Measurements from ENCODE around the gene PTPRB. TPM values are rescaled to one million over a fixed set of nuclear protein-coding genes. Genes with fewer than 3 reads are reported as not detected.

The PTPRB gene
- total and polyA plus RNA-seq, 2 donors (not counting 3 experiments of a cell fraction or from before 2014, with no cell fraction given): 64.1 to 151 TPM

DNA sequence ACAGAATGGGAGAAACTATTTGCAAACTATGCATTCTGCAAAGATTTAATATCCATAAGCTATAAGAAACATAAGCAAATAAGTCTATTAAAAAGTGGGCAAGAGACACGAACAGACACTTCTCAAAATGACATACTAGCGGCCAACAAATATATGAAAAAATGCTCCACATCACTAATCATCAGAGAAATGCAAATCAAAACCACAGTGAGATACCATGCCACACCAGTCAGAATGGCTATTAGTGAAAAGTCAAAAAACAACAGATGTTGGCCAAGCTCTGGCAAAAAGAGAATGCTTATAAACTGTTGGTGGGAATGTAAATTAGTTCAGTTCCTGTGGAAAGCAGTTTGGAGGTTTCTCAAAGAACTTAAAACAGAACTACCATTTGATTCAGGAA is 149.8 kb downstream of the PTPRB start:
- Histone ChIP-seq H3K36me3 (ENCODE audit: control insufficient read depth in 2 of 2, extremely low read depth in 1 of 2, insufficient read depth in 2 of 2, low read length in 2 of 2) (no peaks in the 10 kb centered on the region), H3K9me3 (replicated peaks; ENCODE audit: control insufficient read depth, insufficient read depth, low read length) (no peaks in the 10 kb centered on the region), H3K4me1 (ENCODE audit: control insufficient read depth, extremely low read depth, insufficient read depth, low read length) (no peaks in the 10 kb centered on the region), H3K27me3 (ENCODE audit: control insufficient read depth in 2 of 2, insufficient read depth in 2 of 2, low read length in 2 of 2) (peaks cover 2 to 5% of the 10 kb centered on the region in 2 experiments), H3K27ac (ENCODE audit: insufficient read depth, low read depth, low read length) (no peak overlapping the region), H3K9me1 (replicated peaks; ENCODE audit: control insufficient read depth, extremely low read depth, insufficient read depth, low read length) (no peaks in the 10 kb centered on the region), H3K79me2 (ENCODE audit: control insufficient read depth, insufficient read depth, low read length) (no peaks in the 10 kb centered on the region), H3K9ac (replicated peaks; ENCODE audit: extremely low read depth, insufficient read depth, low read length) (no peak overlapping the region), H2AFZ (ENCODE audit: low read depth, low read length) (no peak overlapping the region), H3K4me2 (ENCODE audit: insufficient read depth, low read length) (no peak overlapping the region), H4K20me1 (replicated peaks; ENCODE audit: control insufficient read depth, extremely low read depth, insufficient read depth, low read length) (no peaks in the 10 kb centered on the region), H3K4me3 (replicated peaks in 1 of 3; ENCODE audit: insufficient read depth in 1 of 3, low read depth in 1 of 3, low read length in 3 of 3) (no peak overlapping the region)
- no peak for DNase-seq (ENCODE audit: low read depth, low spot score)
- intact Hi-C loops (cut with micrococcal nuclease) (no loop called here), dilution Hi-C loops (cut with MboI; ENCODE audit: extremely low pct_ligation_motif_present, low sequenced_read_pairs) (no loop called here)
- TF ChIP-seq EZH2 (IDR thresholded peaks at IDR 0.05; ENCODE audit: borderline replicate concordance, low read depth, low read length, severe bottlenecking) (no peak), JUN (IDR thresholded peaks at IDR 0.05; ENCODE audit: borderline replicate concordance, insufficient read depth, insufficient read length, low read depth) (no peak), FOS (IDR thresholded peaks at IDR 0.05; ENCODE audit: borderline replicate concordance, insufficient read depth, low read length) (no peak), POLR2A (IDR thresholded peaks at IDR 0.05; ENCODE audit: low read depth, low read length) (no peak), MYC (IDR thresholded peaks at IDR 0.05; ENCODE audit: low read depth, low read length) (no peak), GATA2 (IDR thresholded peaks at IDR 0.05; ENCODE audit: insufficient read depth, insufficient read length, low read depth, low read length) (no peak), POLR2AphosphoS5 (IDR thresholded peaks at IDR 0.05; ENCODE audit: insufficient read depth, low read depth, low read length) (no peak)
- TF ChIP-seq, protein P1, sequence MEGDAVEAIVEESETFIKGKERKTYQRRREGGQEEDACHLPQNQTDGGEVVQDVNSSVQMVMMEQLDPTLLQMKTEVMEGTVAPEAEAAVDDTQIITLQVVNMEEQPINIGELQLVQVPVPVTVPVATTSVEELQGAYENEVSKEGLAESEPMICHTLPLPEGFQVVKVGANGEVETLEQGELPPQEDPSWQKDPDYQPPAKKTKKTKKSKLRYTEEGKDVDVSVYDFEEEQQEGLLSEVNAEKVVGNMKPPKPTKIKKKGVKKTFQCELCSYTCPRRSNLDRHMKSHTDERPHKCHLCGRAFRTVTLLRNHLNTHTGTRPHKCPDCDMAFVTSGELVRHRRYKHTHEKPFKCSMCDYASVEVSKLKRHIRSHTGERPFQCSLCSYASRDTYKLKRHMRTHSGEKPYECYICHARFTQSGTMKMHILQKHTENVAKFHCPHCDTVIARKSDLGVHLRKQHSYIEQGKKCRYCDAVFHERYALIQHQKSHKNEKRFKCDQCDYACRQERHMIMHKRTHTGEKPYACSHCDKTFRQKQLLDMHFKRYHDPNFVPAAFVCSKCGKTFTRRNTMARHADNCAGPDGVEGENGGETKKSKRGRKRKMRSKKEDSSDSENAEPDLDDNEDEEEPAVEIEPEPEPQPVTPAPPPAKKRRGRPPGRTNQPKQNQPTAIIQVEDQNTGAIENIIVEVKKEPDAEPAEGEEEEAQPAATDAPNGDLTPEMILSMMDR (IDR thresholded peaks at IDR 0.05; ENCODE audit: extremely low read depth in 1 of 2, insufficient read depth in 1 of 2, low read depth in 1 of 2, low read length in 2 of 2): no peak
- TF ChIP-seq, protein P2, sequence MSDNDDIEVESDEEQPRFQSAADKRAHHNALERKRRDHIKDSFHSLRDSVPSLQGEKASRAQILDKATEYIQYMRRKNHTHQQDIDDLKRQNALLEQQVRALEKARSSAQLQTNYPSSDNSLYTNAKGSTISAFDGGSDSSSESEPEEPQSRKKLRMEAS (IDR thresholded peaks at IDR 0.05; ENCODE audit: insufficient read depth, insufficient read length): no peak
- FAIRE-seq: no peak
- ChIA-PET CTCF (interaction anchor here (0.9 to 1.1 kb wide), 2 partner anchors 11 kb away, joined by 3 read pairs; no protein-coding TSS in a partner anchor), POLR2A (no interaction called here)
- BruUV-seq (replicated peaks): no TSS peak
